ENCODE data around the gene PHPT1. TPM values are rescaled to one million over a fixed set of nuclear protein-coding genes. Genes with fewer than 3 reads are reported as not detected.

The PHPT1 gene
- total RNA-seq, 2 donors from 2014 or later: 140 to 154 TPM

GRCh38 chr9:136826703-136827582 lies 22.3 kb upstream of the PHPT1 start:
- no peak for DNase-seq (ENCODE audit: low spot score)
- H3K36me3 ChIP-seq: peaks cover 68% of the 10 kb centered on the region
- no peak overlapping the region for H3K4me3 ChIP-seq
- no peaks in the 10 kb centered on the region for H3K27me3 ChIP-seq
- no peak overlapping the region for H3K27ac ChIP-seq
- H3K4me1 ChIP-seq: peaks cover 0 to 2% of the 10 kb centered on the region in 2 donors
- no peak for TF ChIP-seq CTCF (IDR thresholded peaks at IDR 0.05)
- no peaks in the 10 kb centered on the region for H3K9me3 ChIP-seq

GRCh38 chr9:136827794-136828473 lies 21.3 kb upstream of the PHPT1 start:
- H3K9me3 ChIP-seq: no peaks in the 10 kb centered on the region
- no peak overlapping the region for H3K27ac ChIP-seq
- no peaks in the 10 kb centered on the region for H3K27me3 ChIP-seq
- DNase-seq (ENCODE audit: low spot score): no peak
- H3K4me1 ChIP-seq: no peaks in the 10 kb centered on the region
- H3K4me3 ChIP-seq: no peak overlapping the region
- H3K36me3 ChIP-seq: peaks cover 76% of the 10 kb centered on the region
- TF ChIP-seq CTCF (IDR thresholded peaks at IDR 0.05): no peak

GRCh38 chr9:136828474-136829140 lies 20.6 kb upstream of the PHPT1 start:
- Histone ChIP-seq H3K9me3 (no peaks in the 10 kb centered on the region), H3K36me3 (peaks cover 73% of the 10 kb centered on the region), H3K4me1 (no peaks in the 10 kb centered on the region), H3K27me3 (no peaks in the 10 kb centered on the region), H3K4me3 (no peak overlapping the region), H3K27ac (no peak overlapping the region)
- no peak for TF ChIP-seq CTCF (IDR thresholded peaks at IDR 0.05)
- no peak for DNase-seq (ENCODE audit: low spot score)

GRCh38 chr9:136829412-136829811 lies 19.8 kb upstream of the PHPT1 start:
- peaks cover 65% of the 10 kb centered on the region for H3K36me3 ChIP-seq
- no peak overlapping the region for H3K4me3 ChIP-seq
- no peaks in the 10 kb centered on the region for H3K9me3 ChIP-seq
- no peak for DNase-seq (ENCODE audit: low spot score)
- no peak for TF ChIP-seq CTCF (IDR thresholded peaks at IDR 0.05)
- no peak overlapping the region for H3K27ac ChIP-seq
- H3K4me1 ChIP-seq: no peaks in the 10 kb centered on the region
- no peaks in the 10 kb centered on the region for H3K27me3 ChIP-seq

GRCh38 chr9:136829981-136830885 lies 19.0 kb upstream of the PHPT1 start:
- no peak overlapping the region for H3K27ac ChIP-seq
- DNase-seq (ENCODE audit: low spot score): no peak
- no peaks in the 10 kb centered on the region for H3K4me1 ChIP-seq
- no peak for TF ChIP-seq CTCF (IDR thresholded peaks at IDR 0.05)
- H3K9me3 ChIP-seq: no peaks in the 10 kb centered on the region
- peaks cover 57% of the 10 kb centered on the region for H3K36me3 ChIP-seq
- H3K27me3 ChIP-seq: no peaks in the 10 kb centered on the region
- H3K4me3 ChIP-seq: no peak overlapping the region

Data from right atrium auricular region (tissue), 2 donors.